ENCODE data around the gene TMEM170A.

- TF ChIP-seq CTCF (IDR thresholded peaks at IDR 0.05 in 2 of 3, conservative IDR thresholded peaks at IDR 0.05 in 1 of 3; ENCODE audit: control insufficient read depth in 2 of 3, extremely low read depth in 1 of 3, insufficient read depth in 1 of 3, low read depth in 3 of 3, low read length in 3 of 3), result no peak
- TF ChIP-seq CBX5 (IDR thresholded peaks at IDR 0.05; ENCODE audit: low read depth), result no peak
Measured at GRCh38 chr16:75445298-75445697, 19.2 kb downstream of the TMEM170A start.
